Keratinocyte (primary cell): Measurements from ENCODE around the gene C20orf141. TPM values are rescaled to one million over a fixed set of nuclear protein-coding genes. Genes with fewer than 3 reads are reported as not detected.

Experiments used
- DNase-seq: peaks from one replicate; pipeline ENCODE4 v3.0.0-alpha.2; 2011; ENCODE audit warnings: low read depth, missing footprints, low spot score
- FAIRE-seq: peaks from 2 replicates; lab custom pipeline; 2011; peaks lifted over from hg19 to GRCh38; lab: Jason Lieb, UNC
- H2AFZ ChIP-seq: 2 replicates; pipeline ENCODE4 v1.6.0; 2012; ENCODE audit warnings: low read length, control low read depth, inconsistent platforms; ENCODE audit not compliant: control insufficient read depth
- H3K27ac ChIP-seq: 2 replicates; pipeline ENCODE4 v1.5.1; 2011; ENCODE audit warnings: low read length; ENCODE audit not compliant: control insufficient read depth, insufficient read depth
- H3K27me3 ChIP-seq: 3 replicates; pipeline ENCODE4 v1.6.0; 2011; ENCODE audit warnings: low read length; ENCODE audit not compliant: control insufficient read depth, insufficient read depth; ENCODE audit errors: extremely low read depth
- H3K36me3 ChIP-seq, 2 experiments: 2 replicates in 1 of 2; 3 replicates in 1 of 2; pipeline ENCODE4 v1.5.1; 2011; ENCODE audit warnings: low read length in 2 of 2, mild to moderate bottlenecking in 1 of 2; ENCODE audit not compliant: control insufficient read depth in 2 of 2, insufficient read depth in 2 of 2; ENCODE audit errors: extremely low read depth in 1 of 2
- H3K4me1 ChIP-seq: 3 replicates; pipeline ENCODE4 v1.5.1; 2011; ENCODE audit warnings: low read length; ENCODE audit not compliant: control insufficient read depth, insufficient read depth; ENCODE audit errors: extremely low read depth
- H3K4me2 ChIP-seq: 3 replicates; pipeline ENCODE4 v1.6.0; 2011; ENCODE audit warnings: low read depth, low read length; ENCODE audit not compliant: control insufficient read depth, insufficient read depth; ENCODE audit errors: extremely low read depth
- H3K4me3 ChIP-seq, 3 experiments: fragments of 200-600 bp in 1 of 3; sonication (generic) in 1 of 3; 2 replicates in 2 of 3; 3 replicates in 1 of 3; pipeline ENCODE4 v1.5.1; 2011 to 2016; ENCODE audit warnings: low read length in 3 of 3, mild to moderate bottlenecking in 3 of 3, control low read depth in 2 of 3, inconsistent platforms in 1 of 3, low read depth in 1 of 3, mixed read lengths in 1 of 3, mixed run types in 1 of 3, moderate library complexity in 1 of 3; ENCODE audit not compliant: control insufficient read depth in 2 of 3, insufficient read depth in 2 of 3; ENCODE audit errors: extremely low read depth in 1 of 3
- H3K79me2 ChIP-seq: 2 replicates; pipeline ENCODE4 v1.6.0; 2012; ENCODE audit warnings: low read length; ENCODE audit not compliant: control insufficient read depth, insufficient read depth
- H3K9ac ChIP-seq: 3 replicates; pipeline ENCODE4 v1.6.0; 2011; ENCODE audit warnings: low read length; ENCODE audit not compliant: control insufficient read depth, insufficient read depth; ENCODE audit errors: extremely low read depth
- H3K9me1 ChIP-seq: 3 replicates; pipeline ENCODE4 v1.6.0; 2011; ENCODE audit warnings: low read length; ENCODE audit not compliant: control insufficient read depth, insufficient read depth; ENCODE audit errors: extremely low read depth
- H3K9me3 ChIP-seq: 2 replicates; pipeline ENCODE4 v1.5.1; 2012; ENCODE audit warnings: low read depth, low read length; ENCODE audit not compliant: control insufficient read depth
- H4K20me1 ChIP-seq: 3 replicates; pipeline ENCODE4 v1.6.0; 2011; ENCODE audit warnings: low read length; ENCODE audit not compliant: control insufficient read depth, insufficient read depth; ENCODE audit errors: extremely low read depth
- CTCF ChIP-seq, 3 experiments: IDR thresholded peaks in 1 of 3; conservative IDR thresholded peaks in 1 of 3; optimal IDR thresholded peaks in 1 of 3; 2 replicates in 2 of 3; 3 replicates in 1 of 3; pipeline versions ENCODE3 to v1.5.1; 2011; ENCODE audit warnings: low read length in 3 of 3, mild to moderate bottlenecking in 3 of 3, moderate library complexity in 2 of 3, control low read depth in 1 of 3, inconsistent platforms in 1 of 3; ENCODE audit not compliant: insufficient read depth in 2 of 3; ENCODE audit errors: extremely low read depth in 1 of 3
- EZH2 ChIP-seq: IDR thresholded peaks from one replicate; pipeline ENCODE4 v1.6.1; 2012; ENCODE audit warnings: inconsistent platforms, mild to moderate bottlenecking, low read length, moderate library complexity
- dilution Hi-C: fragments of 300-500 bp; cut with MboI; formaldehyde crosslinking; loops from one replicate; pipeline ENCODE4 v1.7.0; 2020; ENCODE audit warnings: low sequenced_read_pairs; ENCODE audit not compliant: extremely low pct_ligation_motif_present
- polyA plus RNA-seq, 5 experiments: library from polyadenylated mRNA; depleted of rRNA in 3 of 5; stranded (reverse) in 3 of 5; stranded (forward) in 1 of 5; unstranded in 1 of 5; fragments of >200 nt; gene quantifications; 1 replicate in 1 of 5; 2 replicates in 3 of 5; 3 replicates in 1 of 5; pipeline versions ENCODE4 v1.2.1 to v1.2.3, GENCODE V29; 2011 to 2012; ENCODE audit warnings: missing spikeins in 2 of 5, low read depth in 1 of 5, low replicate concordance in 1 of 5

C20orf141 gene
- polyA plus RNA-seq, 1 donor (not counting 4 experiments of a cell fraction or from before 2014, with no cell fraction given): not detected

DNA sequence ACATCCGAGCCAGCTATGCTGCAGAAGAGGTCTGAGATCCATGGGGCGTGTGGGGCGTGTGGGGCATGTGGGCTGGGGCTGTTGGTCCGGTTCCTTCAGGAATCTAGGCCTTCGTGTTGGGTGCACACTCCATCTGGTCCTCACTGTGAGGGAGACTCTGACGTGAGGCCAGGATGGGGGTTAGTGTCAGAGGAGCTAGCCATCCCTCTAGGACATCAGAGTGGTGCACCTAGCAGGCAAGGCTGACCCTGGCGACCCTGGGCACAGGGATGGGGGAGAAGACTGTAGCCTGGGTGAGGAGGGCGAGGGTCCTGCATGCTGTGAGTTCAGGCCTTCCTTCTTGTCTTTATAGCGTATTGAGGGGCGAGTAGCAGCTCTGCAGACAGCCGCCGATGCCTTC is 49.8 kb downstream of the C20orf141 start:
- Histone ChIP-seq H3K27ac (no peak overlapping the region), H3K9me3 (no peaks in the 10 kb centered on the region), H3K9ac (no peak overlapping the region), H3K4me1 (no peaks in the 10 kb centered on the region), H3K36me3 (peaks cover 14 to 19% of the 10 kb centered on the region in 2 experiments), H2AFZ (no peak overlapping the region), H3K9me1 (no peaks in the 10 kb centered on the region), H3K27me3 (no peaks in the 10 kb centered on the region), H3K4me2 (no peak overlapping the region), H3K4me3 (no peak overlapping the region), H4K20me1 (no peaks in the 10 kb centered on the region), H3K79me2 (no peaks in the 10 kb centered on the region)
- no peak for FAIRE-seq
- no peak for TF ChIP-seq CTCF (optimal IDR thresholded peaks at IDR 0.05 in 1 of 3, IDR thresholded peaks at IDR 0.05 in 1 of 3, conservative IDR thresholded peaks at IDR 0.05 in 1 of 3; ENCODE audit: extremely low read depth in 1 of 3, insufficient read depth in 2 of 3, low read length in 3 of 3)
- TF ChIP-seq EZH2: no peak
- dilution Hi-C loops: no loop called here
- no peak for DNase-seq

DNA sequence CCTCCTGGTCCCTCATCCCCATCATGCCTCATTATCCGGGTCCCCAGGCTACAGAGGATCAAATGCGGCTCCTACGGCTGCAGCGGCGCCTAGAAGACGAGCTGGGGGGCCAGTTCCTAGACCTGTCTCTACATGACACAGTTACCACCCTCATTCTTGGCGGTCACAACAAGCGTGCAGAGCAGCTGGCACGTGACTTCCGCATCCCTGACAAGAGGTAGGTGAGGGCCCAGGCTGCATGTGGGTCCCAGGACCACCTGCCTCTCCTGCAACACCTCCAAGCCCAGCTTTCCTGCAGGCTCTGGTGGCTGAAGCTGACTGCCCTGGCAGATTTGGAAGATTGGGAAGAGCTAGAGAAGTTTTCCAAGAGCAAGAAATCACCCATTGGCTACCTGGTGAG is 50.3 kb downstream of the C20orf141 start:
- DNase-seq: no peak
- peaks cover 14 to 19% of the 10 kb centered on the region in 2 experiments for H3K36me3 ChIP-seq
- dilution Hi-C loops: no loop called here

More for the DNA sequence above, 50.3 kb downstream of the C20orf141 start:
- Histone ChIP-seq H3K27ac (no peak overlapping the region), H3K4me1 (no peaks in the 10 kb centered on the region), H3K27me3 (no peaks in the 10 kb centered on the region), H3K9me3 (no peaks in the 10 kb centered on the region), H3K4me2 (no peak overlapping the region), H4K20me1 (no peaks in the 10 kb centered on the region), H3K9ac (no peak overlapping the region), H3K4me3 (no peak overlapping the region), H3K79me2 (no peaks in the 10 kb centered on the region), H3K9me1 (no peaks in the 10 kb centered on the region), H2AFZ (no peak overlapping the region)
- TF ChIP-seq EZH2 (no peak), CTCF (optimal IDR thresholded peaks at IDR 0.05 in 1 of 3, IDR thresholded peaks at IDR 0.05 in 1 of 3, conservative IDR thresholded peaks at IDR 0.05 in 1 of 3; ENCODE audit: extremely low read depth in 1 of 3, insufficient read depth in 2 of 3, low read length in 3 of 3) (no peak)
- FAIRE-seq: no peak

Other genes with a start within 250 kb of the C20orf141 start
- 193 to 300 TPM (median 242 TPM) in 3 replicates for gene NOP56, start 162.4 kb upstream of the C20orf141 start, polyA plus RNA-seq
- 113 to 131 TPM (median 123 TPM) in 3 replicates for gene IDH3B, start 150.8 kb upstream of the C20orf141 start, polyA plus RNA-seq
- gene EBF4, start 122.2 kb upstream of the C20orf141 start, polyA plus RNA-seq: 0.12 to 0.17 TPM in 2 of 3 replicates, not detected in the other
- not detected in 3 replicates for gene CPXM1, start 14.4 kb upstream of the C20orf141 start, polyA plus RNA-seq
- gene TMEM239, start 1.4 kb downstream of the C20orf141 start, polyA plus RNA-seq: not detected in 3 replicates
- gene PCED1A, start 25.7 kb downstream of the C20orf141 start, polyA plus RNA-seq: 4.7 to 9.9 TPM (median 5.6 TPM) in 3 replicates
- 22.7 to 28.7 TPM (median 25.2 TPM) in 3 replicates for gene VPS16, start 25.8 kb downstream of the C20orf141 start, polyA plus RNA-seq
- 39.9 to 61.2 TPM (median 53.3 TPM) in 3 replicates for gene PTPRA, start 58.5 kb downstream of the C20orf141 start, polyA plus RNA-seq
- gene GNRH2, start 228.6 kb downstream of the C20orf141 start, polyA plus RNA-seq: 0.18 TPM in 1 of 3 replicates, not detected in the others
- 29.8 to 37.4 TPM (median 33.0 TPM) in 3 replicates for gene MRPS26, start 231.1 kb downstream of the C20orf141 start, polyA plus RNA-seq